HG03159 (cell line): ENCODE measurements around the gene OR10H5.
"Not testable (repeated sequence)": the region's sequence is repeated elsewhere in the genome, so short reads cannot be mapped to it uniquely, and the experiment has no call there.

ENCODE experiments used
- ATAC-seq: cut with Tn5 transposase; IDR thresholded peaks from one replicate; pipeline ENCODE4 v1.9.1; 2021; ENCODE audit warnings: mild to moderate bottlenecking, moderate library complexity; ENCODE audit not compliant: unreplicated experiment

OR10H5 gene

DNA sequence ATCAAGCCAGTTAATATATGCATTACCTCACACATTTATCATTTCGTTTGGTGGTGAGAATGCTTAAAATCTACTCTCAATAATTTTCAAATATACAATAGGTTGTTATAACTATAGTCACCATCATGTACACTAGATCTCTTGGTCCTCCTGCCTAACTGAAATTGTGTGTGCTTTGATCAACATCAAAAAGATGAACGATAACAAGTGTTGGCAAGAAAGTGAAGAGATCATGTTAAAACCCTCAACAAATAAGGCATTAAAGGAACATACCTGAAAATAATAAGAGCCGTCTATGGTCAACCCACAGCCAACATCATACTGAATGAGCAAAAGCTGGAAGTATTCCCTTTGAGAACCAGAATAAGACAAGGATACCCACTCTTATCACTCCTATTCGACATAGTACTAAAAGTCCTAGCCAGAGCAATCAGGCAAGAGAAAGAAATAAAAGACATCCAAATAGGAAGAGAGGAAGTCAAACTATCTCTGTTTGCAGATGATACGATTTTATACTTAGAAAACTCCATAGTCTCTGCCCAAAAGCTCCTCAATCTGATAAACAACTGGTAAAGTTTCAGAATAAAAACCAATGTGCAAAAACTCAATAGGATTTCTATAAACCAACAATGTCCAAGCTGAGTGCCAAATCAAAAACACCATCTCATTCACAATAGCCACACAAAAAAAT is 55.9 kb downstream of the OR10H5 start:
- ATAC-seq: no peak

GRCh38 chr19:15843894-15844222 is 56.4 kb downstream of the OR10H5 start:
- not testable (repeated sequence) for ATAC-seq

DNA sequence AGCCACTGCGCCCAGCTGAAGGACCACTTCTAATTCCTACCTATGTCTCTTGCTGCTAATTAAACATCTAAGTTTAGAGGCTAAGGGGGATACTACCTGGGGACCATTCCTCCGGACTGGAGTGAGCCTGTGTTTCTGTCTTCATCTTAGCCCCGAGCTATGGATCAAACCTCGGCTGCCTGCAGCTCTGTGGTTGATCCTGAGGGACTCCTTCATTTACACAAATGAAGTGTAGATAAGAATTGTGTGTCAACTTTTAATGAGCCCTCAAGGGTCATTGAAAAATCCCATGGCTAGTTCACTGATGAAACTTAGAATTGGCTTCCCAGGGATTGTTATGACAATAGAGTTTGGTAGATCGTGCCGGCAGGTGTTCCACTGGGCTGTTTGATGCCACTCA is 59.5 kb downstream of the OR10H5 start:
- ATAC-seq: no peak

DNA sequence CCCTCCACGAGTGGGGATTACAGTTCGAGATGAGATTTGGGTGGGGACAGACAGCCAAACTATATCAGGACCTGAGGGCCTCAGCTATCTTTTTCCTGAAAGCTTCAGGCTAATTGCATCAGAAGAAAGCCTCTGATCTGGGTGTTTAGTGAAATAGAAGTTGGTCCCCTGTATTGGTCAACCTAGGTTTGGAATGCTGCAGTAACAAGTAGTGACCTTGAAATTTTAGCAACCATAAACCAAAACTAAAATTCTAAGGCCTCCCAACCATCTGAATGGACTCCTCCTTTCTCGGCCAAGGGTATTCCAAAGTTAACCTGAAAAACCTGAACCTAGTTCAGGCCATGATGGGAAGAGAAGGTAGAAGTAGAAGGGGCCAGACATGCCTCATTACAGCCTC is 62.9 kb downstream of the OR10H5 start:
- no peak for ATAC-seq
